GM12872 (cell line): ENCODE results near the gene MAPK10.

ENCODE experiments used
- CTCF ChIP-seq: IDR thresholded peaks from 3 replicates; pipeline ENCODE4 v1.5.1; 2011; ENCODE audit warnings: low read depth, mild to moderate bottlenecking, low read length, moderate library complexity; ENCODE audit not compliant: insufficient read depth

MAPK10 gene

GRCh38 chr4:86011117-86011516, 348.7 kb downstream of the MAPK10 start:
- no peak for TF ChIP-seq CTCF

- no peak for TF ChIP-seq CTCF
These were observed 352.8 kb downstream of the MAPK10 start for GRCh38 chr4:86007042-86007441.

- no peak for TF ChIP-seq CTCF
These were observed 353.8 kb downstream of the MAPK10 start for GRCh38 chr4:86006057-86006456.

- TF ChIP-seq CTCF, result no peak
These were observed 355.8 kb downstream of the MAPK10 start for GRCh38 chr4:86004030-86004429.

- no peak for TF ChIP-seq CTCF
These were observed 358.3 kb downstream of the MAPK10 start for GRCh38 chr4:86001591-86001990.

- no peak for TF ChIP-seq CTCF
These were observed 364.5 kb downstream of the MAPK10 start for GRCh38 chr4:85995361-85995760.

GRCh38 chr4:85994576-85994975, 365.3 kb downstream of the MAPK10 start:
- TF ChIP-seq CTCF, result no peak

- no peak for TF ChIP-seq CTCF
These were observed 366.2 kb downstream of the MAPK10 start for GRCh38 chr4:85993641-85994040.
